ENCODE data around the gene ACTC1. TPM values are rescaled to one million over a fixed set of nuclear protein-coding genes. Genes with fewer than 3 reads are reported as not detected.

Gene ACTC1
- total and polyA plus RNA-seq, 2 donors (not counting 3 experiments of a cell fraction or from before 2014, with no cell fraction given), result 1.0 TPM; not detected in 1

GRCh38 chr15:34793071-34793470 lies 2.3 kb downstream of the ACTC1 start:
- Histone ChIP-seq H3K4me2 (ENCODE audit: insufficient read depth, low read length) (no peak overlapping the region), H3K27me3 (ENCODE audit: control insufficient read depth in 2 of 2, insufficient read depth in 2 of 2, low read length in 2 of 2) (peaks cover 36 to 43% of the 10 kb centered on the region in 2 experiments), H3K79me2 (ENCODE audit: control insufficient read depth, insufficient read depth, low read length) (no peaks in the 10 kb centered on the region), H3K27ac (ENCODE audit: insufficient read depth, low read depth, low read length) (no peak overlapping the region), H3K4me3 (replicated peaks in 1 of 3; ENCODE audit: insufficient read depth in 1 of 3, low read depth in 1 of 3, low read length in 3 of 3) (no peak overlapping the region), H4K20me1 (replicated peaks; ENCODE audit: control insufficient read depth, extremely low read depth, insufficient read depth, low read length) (no peaks in the 10 kb centered on the region), H3K36me3 (ENCODE audit: control insufficient read depth in 2 of 2, extremely low read depth in 1 of 2, insufficient read depth in 2 of 2, low read length in 2 of 2) (no peaks in the 10 kb centered on the region), H3K9me3 (replicated peaks; ENCODE audit: control insufficient read depth, insufficient read depth, low read length) (no peaks in the 10 kb centered on the region), H2AFZ (ENCODE audit: low read depth, low read length) (no peak overlapping the region), H3K9me1 (replicated peaks; ENCODE audit: control insufficient read depth, extremely low read depth, insufficient read depth, low read length) (no peaks in the 10 kb centered on the region), H3K4me1 (ENCODE audit: control insufficient read depth, extremely low read depth, insufficient read depth, low read length) (peaks cover 3% of the 10 kb centered on the region), H3K9ac (replicated peaks; ENCODE audit: extremely low read depth, insufficient read depth, low read length) (no peak overlapping the region)
- no peak for FAIRE-seq
- dilution Hi-C loops (cut with MboI; ENCODE audit: extremely low pct_ligation_motif_present, low sequenced_read_pairs) (no loop called here), intact Hi-C loops (cut with micrococcal nuclease) (no loop called here)
- TF ChIP-seq FOS (IDR thresholded peaks at IDR 0.05; ENCODE audit: borderline replicate concordance, insufficient read depth, low read length), result no peak
- TF ChIP-seq EZH2 (IDR thresholded peaks at IDR 0.05; ENCODE audit: borderline replicate concordance, low read depth, low read length, severe bottlenecking), result no peak
- TF ChIP-seq GATA2 (IDR thresholded peaks at IDR 0.05; ENCODE audit: insufficient read depth, insufficient read length, low read depth, low read length), result no peak
- TF ChIP-seq MAX (IDR thresholded peaks at IDR 0.05; ENCODE audit: insufficient read depth, insufficient read length), result no peak
- no peak for TF ChIP-seq JUN (IDR thresholded peaks at IDR 0.05; ENCODE audit: borderline replicate concordance, insufficient read depth, insufficient read length, low read depth)
- TF ChIP-seq CTCF (IDR thresholded peaks at IDR 0.05; ENCODE audit: extremely low read depth in 1 of 2, insufficient read depth in 1 of 2, low read depth in 1 of 2, low read length in 2 of 2), result no peak
- TF ChIP-seq POLR2A (IDR thresholded peaks at IDR 0.05; ENCODE audit: low read depth, low read length), result no peak
- TF ChIP-seq POLR2AphosphoS5 (IDR thresholded peaks at IDR 0.05; ENCODE audit: insufficient read depth, low read depth, low read length), result no peak
- no peak for TF ChIP-seq MYC (IDR thresholded peaks at IDR 0.05; ENCODE audit: low read depth, low read length)
- ChIA-PET POLR2A (no interaction called here), CTCF (interaction anchor here (0.9 kb wide), 1 partner anchor 127 kb away, joined by 3 read pairs; no protein-coding TSS in a partner anchor)
- DNase-seq (ENCODE audit: low read depth, low spot score), result no peak
- no TSS peak for BruUV-seq (replicated peaks)
